Measurements from ENCODE around the gene SPOCK1. TPM values are rescaled to one million over a fixed set of nuclear protein-coding genes. Genes with fewer than 3 reads are reported as not detected.

The SPOCK1 gene
- total RNA-seq, 1 experiment from 2014 or later = 10.9 TPM

GRCh38 chr5:137344723-137345322, 154.3 kb downstream of the SPOCK1 start:
- Histone ChIP-seq H3K4me2 (ENCODE audit: insufficient read depth, insufficient read length, low read length) (no peak overlapping the region), H3K79me2 (ENCODE audit: insufficient read depth, low read length) (no peaks in the 10 kb centered on the region), H4K91ac (ENCODE audit: insufficient read length, low read depth, low read length) (no peak overlapping the region), H3T11ph (ENCODE audit: low read length) (no peak overlapping the region), H2AFZ (ENCODE audit: low read length) (no peak overlapping the region), H3K9ac (ENCODE audit: extremely low read depth, insufficient read length, low read length) (no peak overlapping the region), H4K20me1 (ENCODE audit: control insufficient read depth, insufficient read depth, insufficient read length) (no peaks in the 10 kb centered on the region), H3K23me2 (ENCODE audit: insufficient read length, low read depth, low read length, poor library complexity, severe bottlenecking) (no peaks in the 10 kb centered on the region), H3K56ac (ENCODE audit: insufficient read length, low read depth, low read length) (no peak overlapping the region), H3K4me1 (ENCODE audit: insufficient read depth, low read length) (peaks cover 6% of the 10 kb centered on the region), H3K14ac (ENCODE audit: insufficient read depth, low read length) (no peak overlapping the region), H4K5ac (ENCODE audit: insufficient read length, low read depth, low read length) (no peak overlapping the region), H2AK5ac (ENCODE audit: insufficient read length, low read length) (no peak overlapping the region), H3K79me1 (ENCODE audit: insufficient read depth, low read depth, low read length, poor library complexity, severe bottlenecking) (no peaks in the 10 kb centered on the region), H2BK120ac (ENCODE audit: low read depth, low read length, poor library complexity, severe bottlenecking) (no peak overlapping the region), H2BK15ac (ENCODE audit: low read depth, low read length) (no peak overlapping the region), H3K18ac (ENCODE audit: insufficient read length, low read depth, low read length) (no peak overlapping the region), H3K23ac (ENCODE audit: insufficient read length, low read depth, low read length) (no peak overlapping the region), H3K27me3 (ENCODE audit: insufficient read depth, low read length) (no peaks in the 10 kb centered on the region), H3K9me3 (ENCODE audit: control insufficient read depth, low read depth, low read length) (no peaks in the 10 kb centered on the region), H2BK20ac (ENCODE audit: low read depth, low read length, poor library complexity, severe bottlenecking) (no peak overlapping the region), H3K27ac (ENCODE audit: insufficient read length, low read depth, low read length) (no peak overlapping the region), H2BK5ac (ENCODE audit: insufficient read length, low read length) (no peak overlapping the region), H2BK12ac (ENCODE audit: insufficient read length, low read depth, low read length) (no peak overlapping the region), H4K8ac (replicated peaks; ENCODE audit: insufficient read length, low read depth, low read length) (no peak overlapping the region), H3K4ac (ENCODE audit: low read depth, low read length) (no peak overlapping the region)
- WGBS (ENCODE audit: extremely low coverage, insufficient read length, low lambda C conversion rate) = no CpG with 5 or more reads among the region's 6 CpGs
- H3K36me3 Mint-ChIP-seq (ENCODE audit: insufficient read depth in 1 of 3, low read depth in 3 of 3) = no peaks in the 10 kb centered on the region
- no peaks in the 10 kb centered on the region for H3K9me3 Mint-ChIP-seq
- DNase-seq = peak; percentile 58
- no peak overlapping the region for H3K27ac Mint-ChIP-seq
- peaks cover 1% of the 10 kb centered on the region; the same call in 1 of the 2 replicates for H3K27me3 Mint-ChIP-seq (ENCODE audit: low read depth)
- H3K4me1 Mint-ChIP-seq = peaks cover 28 to 31% of the 10 kb centered on the region in 2 experiments
- H3K4me3 Mint-ChIP-seq = no peak overlapping the region
- TF ChIP-seq CTCF (conservative IDR thresholded peaks at IDR 0.05) = peak; percentile 93

All from H9 (cell line).